Femur (tissue), 1 donor: ENCODE data around the gene LEKR1.
"Not testable (repeated sequence)": the region's sequence is repeated elsewhere in the genome, so short reads cannot be mapped to it uniquely, and the experiment has no call there.

ENCODE experiments used
- DNase-seq: peaks from one replicate; pipeline ENCODE4 v3.0.0-alpha.2; 2017

Gene LEKR1

DNA sequence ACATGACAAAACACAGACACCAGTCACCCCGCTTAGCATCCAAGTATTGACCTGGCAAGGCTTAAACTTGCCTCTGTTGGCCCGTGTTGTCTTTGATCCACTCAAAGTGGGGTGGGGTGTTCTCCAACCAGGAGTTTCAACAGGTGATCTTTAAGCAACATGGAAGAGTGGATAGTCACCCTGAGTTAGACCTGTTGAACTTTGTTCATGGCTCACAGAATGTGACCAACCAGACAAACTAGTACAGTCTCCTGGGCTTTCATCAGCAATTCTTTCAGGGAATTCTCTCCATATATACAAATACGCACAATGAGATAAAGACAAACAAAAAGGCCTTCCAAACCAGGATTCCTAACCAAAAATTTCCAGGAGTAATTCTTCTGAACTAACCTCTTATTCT lies 11.9 kb downstream of the LEKR1 start:
- DNase-seq, result no peak

DNA sequence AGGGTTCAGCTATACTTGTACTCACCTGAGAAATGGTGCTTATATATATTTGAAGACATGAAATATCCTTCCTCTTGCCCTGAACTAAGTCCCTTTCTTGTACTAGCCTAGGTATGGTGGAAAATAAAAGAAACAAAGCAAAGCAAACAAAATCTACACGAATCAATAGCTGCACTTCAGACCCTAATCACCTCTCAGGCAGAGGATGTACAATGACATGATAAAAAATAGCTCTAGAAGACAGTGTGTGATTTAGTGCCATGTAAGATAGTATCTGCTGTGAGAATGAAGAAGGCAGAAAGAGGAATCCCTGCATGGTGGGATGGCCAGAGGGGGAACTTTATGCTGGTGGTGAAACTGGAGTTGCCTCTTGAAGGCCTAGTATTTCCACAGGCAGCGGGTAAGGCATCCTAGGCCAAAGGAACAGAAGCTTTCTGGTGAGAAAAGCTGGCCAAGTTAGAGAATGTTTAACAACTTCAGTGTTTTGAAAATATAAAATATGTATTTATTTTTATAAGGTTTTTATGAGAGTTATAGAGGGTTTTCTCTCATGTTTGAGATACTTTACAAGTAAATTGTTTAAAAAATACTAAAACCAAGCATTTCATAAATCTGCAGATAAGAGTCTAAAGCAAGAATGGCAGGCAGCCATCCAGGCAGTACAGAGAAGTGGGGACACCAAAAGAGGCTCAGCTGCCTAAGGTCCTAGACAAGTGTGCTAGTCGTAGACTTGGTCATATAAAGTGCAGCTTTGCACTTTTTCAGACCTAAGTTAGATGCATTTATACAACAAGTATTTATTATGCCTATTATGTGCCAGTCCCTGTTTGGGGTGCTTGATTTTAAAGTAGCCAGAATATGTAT lies 14.9 kb downstream of the LEKR1 start:
- no peak for DNase-seq

DNA sequence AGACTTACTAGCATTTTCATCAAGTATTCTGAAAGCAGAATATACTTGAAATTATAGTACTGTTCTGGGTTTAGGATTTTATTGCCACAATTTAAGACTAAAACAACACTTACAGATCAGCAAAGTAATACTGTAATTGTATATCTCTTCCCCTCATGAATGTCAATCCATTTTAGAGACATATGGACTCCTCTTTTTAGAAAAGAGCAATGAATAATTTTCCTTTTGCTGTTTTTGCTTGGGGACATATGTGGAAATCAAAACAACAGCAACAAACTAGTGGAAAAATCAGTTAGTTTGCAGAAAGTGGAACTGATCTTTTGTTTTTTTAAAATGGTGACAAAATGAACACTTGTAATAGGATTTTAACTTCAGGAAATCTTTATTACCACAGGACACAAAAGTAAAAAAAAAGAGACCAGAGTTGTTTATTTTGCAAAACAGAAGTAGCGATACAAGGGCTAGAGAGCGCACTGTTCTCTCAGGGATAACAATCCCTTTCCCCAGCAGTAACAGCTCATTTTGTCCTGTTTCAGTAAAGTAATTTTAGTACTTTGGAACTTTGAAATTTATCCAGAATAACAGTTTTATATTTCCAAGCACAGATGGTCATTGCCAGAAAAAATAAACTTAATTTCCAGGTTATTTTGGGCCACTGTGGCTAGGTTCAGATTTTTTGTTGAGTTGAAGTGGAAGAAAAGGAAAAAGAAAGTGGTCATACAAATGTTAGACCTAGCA lies 17.1 kb downstream of the LEKR1 start:
- no peak for DNase-seq

DNA sequence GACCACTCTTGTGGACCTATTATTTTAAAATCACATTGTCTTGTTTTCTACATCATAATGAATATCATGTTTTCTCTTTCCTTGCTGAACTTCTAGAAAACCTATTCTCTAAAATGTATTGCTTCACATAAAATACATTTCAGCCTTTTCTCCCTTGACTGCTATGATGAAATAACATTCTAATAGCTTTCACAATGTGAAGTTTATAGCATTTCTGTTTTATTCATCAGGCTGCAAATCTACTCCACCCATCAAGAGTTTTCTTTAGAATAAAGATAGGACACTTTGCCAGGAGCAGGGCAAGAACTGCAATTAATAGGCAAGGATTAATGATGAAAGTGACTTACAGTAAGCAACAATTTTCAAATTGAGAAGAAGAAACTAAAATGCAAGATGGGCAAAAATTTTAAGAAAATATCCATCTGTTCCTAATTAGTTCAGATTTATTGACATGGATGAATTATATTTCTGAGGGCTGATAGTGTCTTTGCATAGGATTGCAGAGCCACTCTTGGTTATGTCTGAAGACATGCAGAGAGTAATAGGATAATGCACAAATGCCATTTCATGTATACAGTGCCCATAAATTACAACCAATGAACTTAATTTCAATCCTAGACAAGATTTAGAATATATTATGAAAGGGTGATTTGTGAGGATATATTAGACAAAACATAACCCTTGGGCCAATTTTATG lies 21.7 kb downstream of the LEKR1 start:
- DNase-seq, result no peak

DNA sequence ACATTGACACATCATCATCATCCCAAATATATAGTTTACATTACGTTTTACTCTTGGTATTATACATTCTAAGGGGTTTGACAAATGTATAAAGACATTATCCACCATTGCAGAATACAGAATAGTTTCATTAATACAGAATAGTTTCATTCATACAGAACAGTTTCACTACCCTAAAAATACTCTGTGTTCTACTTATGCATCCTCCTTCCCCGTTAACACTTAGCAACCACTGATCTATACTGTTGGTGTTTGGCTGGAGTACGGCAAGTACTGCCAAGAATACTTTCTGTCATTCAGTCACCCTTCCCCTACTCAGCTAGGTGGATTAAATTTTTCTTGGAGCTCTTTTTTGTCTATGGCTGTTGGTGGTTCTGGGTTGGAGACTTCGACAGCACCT lies 33.4 kb downstream of the LEKR1 start:
- no peak for DNase-seq

DNA sequence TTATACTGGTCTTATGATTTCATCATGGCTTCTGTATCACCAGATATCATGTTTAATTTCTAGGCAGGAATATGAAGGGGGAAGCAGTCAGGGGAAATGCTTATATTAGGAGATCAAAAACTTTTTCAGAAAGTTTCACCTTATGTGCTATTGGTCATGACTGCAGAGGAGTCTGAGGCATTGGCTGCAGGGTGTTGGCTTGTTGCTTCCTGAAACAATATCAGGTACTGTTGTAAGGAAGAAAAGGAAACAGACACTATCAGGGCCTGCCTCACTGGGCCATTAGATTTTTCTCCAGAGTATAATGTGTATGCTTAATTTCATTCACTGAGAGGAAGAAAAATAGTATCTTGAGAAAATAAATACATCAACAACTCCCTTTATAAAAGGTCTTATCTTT lies 34.7 kb downstream of the LEKR1 start:
- DNase-seq, result no peak

DNA sequence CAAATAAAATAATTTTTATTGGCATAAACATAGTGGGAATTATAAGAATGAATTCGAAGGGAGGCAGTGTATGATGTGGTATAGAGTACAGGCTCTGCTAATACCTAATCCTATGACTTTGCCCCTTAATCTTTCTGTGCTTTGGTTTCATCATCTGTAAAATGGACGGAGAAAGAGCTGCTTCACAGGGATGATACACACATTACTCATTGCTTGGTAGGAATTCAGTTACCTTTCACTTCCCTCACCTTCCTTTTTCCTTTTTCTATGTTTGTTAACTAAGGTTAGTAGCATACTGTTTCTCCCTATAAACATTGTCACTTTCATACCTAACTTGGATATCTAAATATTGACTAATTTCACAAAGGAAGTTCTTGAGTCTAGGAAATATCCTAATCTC lies 36.2 kb downstream of the LEKR1 start:
- DNase-seq, result no peak

DNA sequence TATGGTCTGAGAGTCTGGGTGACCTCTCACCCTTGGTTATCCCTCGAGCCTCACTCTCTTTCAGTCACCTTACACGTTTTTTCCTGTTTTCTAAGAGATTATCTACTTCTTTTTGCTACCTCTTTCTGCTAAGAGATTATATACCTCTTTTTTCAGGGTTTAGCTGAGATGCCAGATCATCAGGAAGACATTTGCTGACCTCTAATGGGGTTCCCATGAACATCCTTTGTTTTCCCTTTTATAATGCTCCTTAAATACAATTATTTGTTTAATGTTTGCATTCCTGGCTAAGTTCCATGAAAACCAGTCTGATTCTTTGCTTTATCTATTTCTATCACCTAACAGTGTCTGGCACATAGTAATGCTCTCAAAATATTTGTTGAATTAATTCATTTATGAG lies 39.6 kb downstream of the LEKR1 start:
- no peak for DNase-seq

DNA sequence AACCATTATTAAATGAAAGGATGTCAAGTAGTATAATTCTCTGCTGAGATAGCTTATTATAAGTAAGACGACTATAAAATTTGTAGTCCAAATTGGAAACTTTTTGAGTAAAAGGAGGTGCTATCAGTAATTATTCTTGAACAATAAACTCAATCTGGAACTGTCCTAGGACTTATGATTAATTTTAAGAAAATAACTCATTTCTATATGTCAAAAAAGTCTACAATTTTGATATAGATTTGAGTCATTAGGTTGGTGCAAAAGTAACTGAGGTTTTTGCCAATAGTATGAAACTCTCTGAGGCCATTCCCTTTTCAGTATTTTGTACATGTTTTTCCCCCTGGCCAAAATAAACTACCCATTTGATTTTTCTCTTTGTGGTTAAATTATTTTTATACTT lies 41.0 kb downstream of the LEKR1 start:
- no peak for DNase-seq

DNA sequence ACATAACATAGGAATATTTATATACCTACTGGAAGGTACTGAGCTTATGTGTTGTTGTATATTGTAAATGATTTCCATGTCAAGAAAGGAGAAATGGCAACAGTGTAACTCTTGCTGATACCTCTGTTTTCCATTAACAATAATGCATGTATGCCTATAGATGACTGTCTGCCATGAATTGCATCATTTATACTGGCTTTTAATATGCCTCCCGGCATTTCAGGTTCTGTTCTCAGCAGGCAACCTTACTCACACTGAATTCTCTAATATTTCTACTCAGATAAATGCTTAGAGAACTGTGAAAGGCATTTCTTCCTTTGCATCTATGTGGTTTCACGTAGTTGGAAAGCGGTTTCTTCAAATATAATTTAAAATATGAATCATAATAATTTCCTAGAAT lies 41.8 kb downstream of the LEKR1 start:
- DNase-seq, result no peak

DNA sequence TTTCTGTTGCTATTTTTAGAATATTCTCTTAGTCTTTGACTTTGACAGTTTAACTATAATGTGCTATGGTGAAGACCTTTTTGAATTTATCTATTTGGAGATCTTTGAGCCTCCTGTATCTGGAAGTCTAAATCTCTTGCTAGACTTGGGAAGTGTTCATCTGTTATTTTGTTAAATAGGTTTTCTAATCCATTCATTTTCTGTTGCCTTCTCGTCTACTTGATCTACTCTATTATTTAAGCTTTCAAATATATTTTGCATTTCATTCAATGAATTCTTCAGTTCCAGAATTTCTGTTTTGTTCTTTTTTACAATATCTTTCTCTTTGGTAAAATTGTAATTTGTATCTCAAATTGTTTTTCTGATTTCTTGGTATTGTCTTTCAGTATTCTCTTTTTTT lies 47.8 kb downstream of the LEKR1 start:
- DNase-seq, result no peak

DNA sequence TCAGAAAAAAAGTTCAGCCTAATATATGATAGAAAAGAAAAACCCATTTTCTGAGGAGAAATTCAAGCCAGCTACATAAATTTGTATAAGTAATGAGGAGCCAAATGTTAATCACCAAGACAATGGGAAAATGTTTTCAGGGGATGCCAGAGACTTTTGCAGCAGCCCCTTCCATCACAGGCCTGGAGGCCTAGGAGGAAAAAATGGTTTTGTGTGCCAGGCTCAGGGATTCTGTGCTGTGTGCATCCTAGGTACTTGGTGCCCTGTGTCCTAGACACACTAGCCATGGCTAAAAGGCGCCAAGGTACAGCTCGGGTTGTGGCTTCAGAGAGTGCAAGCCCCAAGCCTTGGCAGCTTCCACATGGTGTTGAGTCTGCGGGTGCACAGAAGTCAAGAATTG lies 53.3 kb downstream of the LEKR1 start:
- DNase-seq, result not testable (repeated sequence)

DNA sequence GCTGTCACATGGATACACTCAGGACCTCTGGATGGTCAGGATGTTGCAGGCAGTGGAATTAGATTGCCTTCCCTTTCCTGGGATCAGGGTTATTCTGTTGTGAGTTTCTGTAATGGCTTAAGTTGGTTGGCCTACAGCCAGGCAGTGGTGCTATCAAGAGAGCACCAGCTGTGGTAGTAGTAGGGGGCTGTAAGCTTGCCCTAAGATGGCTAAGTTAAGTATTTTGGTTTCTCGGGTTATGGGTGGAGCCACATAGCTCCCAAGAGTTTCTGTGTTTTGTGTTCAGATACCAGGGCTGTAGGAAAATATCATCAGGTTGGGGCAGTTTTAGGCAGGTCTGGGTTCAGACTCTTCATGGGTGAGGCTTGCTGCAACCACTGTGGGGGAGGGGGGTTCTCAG lies 59.6 kb downstream of the LEKR1 start:
- no peak for DNase-seq

DNA sequence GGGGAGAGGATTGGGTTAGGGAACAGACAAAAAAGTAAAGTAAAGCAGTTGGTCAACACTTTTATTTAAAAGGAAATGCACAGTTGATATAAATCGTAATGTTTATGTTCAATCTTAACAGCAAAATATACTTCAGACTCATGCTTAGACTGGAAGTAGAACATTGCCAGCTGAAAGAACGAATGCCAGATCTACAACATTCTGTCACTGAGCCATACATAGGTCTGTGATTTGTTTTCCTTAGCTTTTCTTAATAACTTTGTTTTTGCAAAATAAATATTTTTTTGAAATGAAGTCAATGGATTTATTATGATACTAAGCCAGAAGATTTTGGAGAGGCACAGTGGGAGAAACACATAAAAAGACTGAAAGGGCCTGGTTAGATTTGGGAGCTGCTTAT lies 62.0 kb downstream of the LEKR1 start:
- no peak for DNase-seq

DNA sequence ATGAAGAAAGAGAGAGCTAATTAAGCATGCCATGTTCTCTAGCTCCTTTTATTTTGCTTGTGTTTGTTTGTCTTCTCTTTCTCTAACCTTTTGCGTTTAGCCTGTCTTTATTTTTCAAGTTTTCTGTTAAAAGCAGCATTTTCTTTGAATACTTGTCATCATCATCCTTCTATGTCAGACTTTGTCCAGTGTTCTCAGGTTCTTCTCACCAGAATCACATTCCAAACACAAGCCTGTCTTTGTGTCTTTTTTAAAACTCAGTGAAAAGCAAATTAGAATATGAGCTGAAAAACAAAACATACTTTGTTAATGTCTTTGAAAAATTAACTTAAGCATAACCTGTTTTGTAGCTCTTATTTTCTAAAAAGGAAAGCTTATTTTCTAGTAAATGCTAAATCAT lies 62.4 kb downstream of the LEKR1 start:
- DNase-seq, result no peak

DNA sequence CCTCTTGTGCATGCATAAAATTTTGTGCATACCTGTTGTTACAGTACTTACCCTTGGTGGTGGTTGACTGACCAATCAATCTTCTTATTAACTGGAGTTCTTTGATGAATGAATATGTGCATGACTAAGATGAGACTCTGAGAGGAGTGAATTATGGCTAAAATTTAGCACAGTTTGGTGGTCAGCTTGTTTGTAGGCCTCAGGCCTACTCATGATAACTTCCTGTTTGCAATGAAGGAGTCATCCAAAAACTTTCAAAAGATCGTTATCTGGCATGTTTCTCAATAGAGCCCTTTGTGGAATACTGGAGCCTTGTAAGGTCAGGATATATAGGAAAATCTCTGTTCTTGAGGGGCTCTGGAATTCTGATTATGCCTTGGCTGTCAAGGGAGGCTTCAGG lies 66.5 kb downstream of the LEKR1 start:
- DNase-seq, result no peak

DNA sequence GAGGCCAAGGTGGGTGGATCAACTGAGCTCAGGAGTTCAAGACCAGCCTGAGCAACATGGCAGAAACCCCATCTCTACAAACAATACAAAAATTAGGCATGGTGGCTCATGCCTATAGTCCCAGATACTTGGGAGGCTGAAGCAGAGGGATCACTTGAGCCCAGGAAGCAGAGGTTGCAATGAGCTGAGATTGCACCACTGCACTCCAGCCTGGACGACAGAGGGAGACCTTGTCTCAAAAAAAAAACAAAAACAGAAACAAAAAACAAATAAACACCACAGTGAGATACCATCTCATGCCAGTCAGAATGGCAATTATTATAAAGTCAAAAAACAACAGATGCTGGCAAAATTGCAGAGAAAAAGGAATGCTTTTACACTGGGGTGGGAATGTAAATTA lies 69.2 kb downstream of the LEKR1 start:
- not testable (repeated sequence) for DNase-seq

DNA sequence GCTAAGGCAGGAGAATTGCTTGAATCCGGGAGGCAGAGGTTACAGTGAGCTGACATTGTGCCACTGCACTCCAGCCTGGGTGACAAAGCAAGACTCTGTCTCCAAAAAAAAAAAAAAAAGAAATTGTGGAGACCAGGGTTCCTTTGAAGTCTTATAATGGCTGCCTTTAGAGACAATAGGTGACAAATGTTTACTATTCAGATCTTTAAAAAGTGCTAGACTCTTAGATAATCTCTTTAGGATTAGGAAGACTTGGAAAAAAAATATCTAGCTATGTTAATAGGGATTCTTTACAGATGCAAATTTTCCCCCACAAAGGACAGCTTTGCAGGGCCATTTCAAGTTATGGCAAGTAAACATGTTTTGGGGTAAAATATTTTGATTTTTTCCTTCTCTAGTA lies 71.7 kb downstream of the LEKR1 start:
- not testable (repeated sequence) for DNase-seq

DNA sequence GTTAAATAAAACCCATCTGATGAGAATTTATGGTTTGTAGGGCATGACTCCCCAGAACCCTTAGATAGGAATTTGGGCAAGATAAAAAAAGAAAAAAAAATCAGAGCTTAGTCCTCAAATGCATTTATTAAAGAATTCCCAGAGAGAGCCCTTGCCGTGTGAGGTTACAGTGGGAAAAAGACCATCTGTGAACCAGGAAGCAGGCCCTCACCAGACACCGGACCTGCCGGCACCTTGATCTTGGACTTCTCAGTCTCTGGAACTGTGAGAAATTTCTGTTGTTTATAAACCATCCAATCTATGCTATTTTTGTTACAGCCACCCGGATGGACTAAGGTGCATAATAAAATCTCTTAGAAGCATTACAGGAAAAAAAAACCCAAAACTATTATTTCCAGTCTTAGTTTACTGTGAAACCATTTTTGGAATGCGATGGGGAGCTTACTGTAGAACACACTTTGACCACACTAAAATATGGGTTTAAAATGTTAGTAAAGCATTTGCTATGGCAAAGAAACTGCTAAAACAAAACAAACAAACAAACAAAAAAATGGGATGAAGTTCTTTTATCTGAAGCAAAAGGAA lies 72.2 kb downstream of the LEKR1 start:
- no peak for DNase-seq

DNA sequence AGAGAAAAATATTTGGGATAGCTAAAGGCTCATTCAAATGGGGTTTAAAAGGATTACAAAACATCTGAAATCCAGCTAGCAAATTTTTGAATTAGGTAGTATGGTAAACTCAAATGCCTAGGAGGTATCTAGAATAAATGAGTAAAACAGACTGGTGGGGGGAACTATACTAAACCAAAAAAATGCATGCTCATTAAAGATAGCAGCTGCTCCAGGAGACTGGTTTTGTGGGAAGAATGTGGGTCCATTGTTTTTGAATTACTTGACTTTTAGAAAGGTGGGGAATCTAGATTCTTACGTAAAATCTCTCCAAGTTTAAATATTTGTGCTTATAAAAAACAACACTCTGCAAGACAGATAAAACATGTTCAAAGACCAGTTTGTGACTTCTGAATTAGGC lies 73.8 kb downstream of the LEKR1 start:
- no peak for DNase-seq

DNA sequence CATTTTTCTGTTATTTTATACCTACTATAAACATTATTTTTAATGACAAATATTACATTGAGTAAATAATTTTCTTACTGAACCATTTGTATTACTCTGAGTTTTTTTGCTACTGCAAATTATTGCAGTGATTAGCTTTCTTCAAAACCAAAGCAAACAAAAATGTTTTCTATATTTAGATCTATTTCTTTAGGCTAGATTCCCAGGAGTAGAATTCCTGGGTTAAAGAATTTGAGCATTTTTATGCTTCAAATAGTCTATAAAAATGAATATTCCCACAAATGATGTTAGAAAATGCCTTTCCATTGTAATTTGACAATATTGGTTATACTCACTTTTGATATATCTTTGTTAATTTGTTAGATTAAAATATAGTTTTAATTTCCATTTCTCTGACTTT lies 76.8 kb downstream of the LEKR1 start:
- DNase-seq, result no peak

DNA sequence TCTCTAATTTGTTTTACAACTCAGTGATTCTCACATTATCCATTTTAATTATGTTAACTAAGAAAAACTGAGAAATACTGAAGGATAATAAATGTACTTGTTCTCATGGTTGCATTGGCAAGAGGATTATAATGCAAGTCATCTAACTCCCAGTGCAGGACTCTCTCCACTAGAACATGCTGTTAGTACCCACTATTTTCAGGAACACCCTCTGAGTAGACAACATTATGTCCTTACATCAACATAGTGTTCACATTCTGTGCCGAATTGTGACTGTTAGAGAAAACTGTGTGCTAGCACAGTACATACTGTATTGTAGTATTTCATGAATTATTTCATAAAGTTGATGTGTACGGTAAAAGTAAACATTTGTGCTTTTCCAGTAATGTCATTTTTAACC lies 80.1 kb downstream of the LEKR1 start:
- no peak for DNase-seq

DNA sequence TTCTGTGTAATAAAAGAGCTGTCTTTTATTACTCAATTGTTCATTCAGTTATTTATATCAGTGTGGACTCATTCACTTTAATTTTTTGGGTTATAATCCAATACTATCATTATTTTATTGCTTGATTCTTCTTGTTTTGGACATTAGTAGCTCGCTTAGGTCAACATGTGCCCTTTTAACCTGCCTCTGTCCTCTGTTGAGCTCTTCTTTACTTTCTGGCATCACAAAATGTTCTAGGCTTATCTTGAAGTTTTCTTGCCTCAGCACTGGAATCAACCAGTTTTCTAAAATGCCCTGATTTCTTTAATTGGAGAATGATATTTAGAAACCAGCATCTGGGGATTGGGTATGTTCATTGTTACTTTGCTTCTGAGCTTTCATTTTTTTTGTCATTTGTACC lies 82.2 kb downstream of the LEKR1 start:
- DNase-seq, result no peak

DNA sequence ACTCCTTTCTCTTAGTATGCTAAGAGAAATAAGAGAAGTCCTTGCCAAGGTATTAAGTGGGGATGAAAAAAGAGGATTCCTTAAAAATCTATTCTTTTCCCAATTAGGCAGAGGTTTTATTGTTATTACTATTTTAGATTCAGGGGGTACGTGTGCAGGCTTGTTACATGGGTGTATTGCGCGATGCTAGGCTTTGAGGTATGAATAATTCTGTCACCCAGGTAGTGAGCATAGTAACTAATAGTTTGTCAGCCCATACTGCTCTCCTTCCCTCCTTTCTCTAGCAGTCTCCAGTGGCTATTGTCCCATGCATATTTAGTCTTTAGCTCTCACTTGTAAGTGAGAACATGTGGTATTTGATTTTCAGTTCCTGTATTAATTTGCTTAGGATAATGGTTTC lies 83.9 kb downstream of the LEKR1 start:
- no peak for DNase-seq
